T-helper 1 cell treated with Interleukin-12 subunit alpha and Interleukin-12 subunit beta and Interleukin-4 antibody, amounts not matched to agents 30 μg/mL and 1 μg/mL, for 36 hours (primary cell): ENCODE results near the gene DKKL1.

Experiments
- H3K27ac Mint-ChIP-seq: one replicate; pipeline ENCODE4 v1.8.0; 2021; ENCODE audit warnings: mild to moderate bottlenecking, mixed read lengths
- H3K27me3 Mint-ChIP-seq: one replicate; pipeline ENCODE4 v1.8.0; 2021; ENCODE audit warnings: low read depth, mixed read lengths
- H3K36me3 Mint-ChIP-seq: one replicate; pipeline ENCODE4 v1.8.0; 2021; ENCODE audit warnings: low read depth, mixed read lengths
- H3K4me1 Mint-ChIP-seq: one replicate; pipeline ENCODE4 v1.8.0; 2021; ENCODE audit warnings: low read depth, mixed read lengths
- H3K4me3 Mint-ChIP-seq: one replicate; pipeline ENCODE4 v1.8.0; 2021; ENCODE audit warnings: mild to moderate bottlenecking, moderate library complexity, mixed read lengths
- H3K9me3 Mint-ChIP-seq: one replicate; pipeline ENCODE4 v1.8.0; 2021; ENCODE audit warnings: mixed read lengths

DKKL1 gene

DNA sequence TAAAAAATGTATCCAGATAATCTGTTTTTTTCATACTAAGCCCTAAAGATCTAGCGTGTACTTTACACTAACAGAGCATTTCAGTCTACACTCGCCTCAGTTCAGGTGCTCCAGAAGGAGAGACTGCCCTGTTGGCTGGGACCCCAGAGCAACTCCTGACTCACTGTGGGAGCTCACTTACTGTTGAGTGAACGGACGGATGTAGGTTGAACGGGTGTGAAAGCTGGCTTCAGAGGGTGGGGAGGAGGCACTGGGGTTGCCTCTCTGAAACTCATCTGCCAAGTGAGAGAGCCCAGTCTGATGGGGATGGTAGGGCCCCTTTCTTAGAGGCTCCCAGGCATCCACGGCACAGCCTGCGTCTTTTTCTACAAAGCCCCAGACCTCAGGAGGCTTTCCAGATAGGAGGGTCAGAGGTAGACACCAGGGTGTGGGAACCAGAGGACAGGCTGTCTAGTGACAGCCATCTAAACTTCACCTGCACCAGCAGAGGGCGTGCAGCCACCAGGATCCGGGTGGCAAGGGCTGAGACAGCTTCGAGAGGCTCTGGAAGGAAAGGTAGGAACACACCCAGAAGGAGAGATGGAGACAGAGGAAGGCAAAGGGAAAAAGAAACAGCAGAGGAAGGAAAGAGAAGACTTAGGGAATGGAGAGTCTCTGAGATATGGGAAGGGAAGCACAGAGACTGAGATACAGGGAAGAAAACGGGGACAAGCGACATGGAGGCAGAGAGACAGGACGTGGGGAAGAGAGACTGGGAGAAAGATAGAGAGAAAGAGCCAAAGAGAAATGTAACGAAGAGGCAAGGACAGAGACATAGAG lies 28.1 kb downstream of the DKKL1 start:
- Mint-ChIP-seq H3K27me3 (peaks cover 9% of the 10 kb centered on the region), H3K36me3 (no peaks in the 10 kb centered on the region), H3K9me3 (no peaks in the 10 kb centered on the region), H3K27ac (peak overlapping the region; percentile 49), H3K4me1 (peaks cover 14% of the 10 kb centered on the region), H3K4me3 (no peak overlapping the region)

GRCh38 chr19:49393881-49394280 lies 30.2 kb downstream of the DKKL1 start:
- H3K27me3 Mint-ChIP-seq, result peaks cover 14% of the 10 kb centered on the region
- no peak overlapping the region for H3K4me3 Mint-ChIP-seq
- H3K9me3 Mint-ChIP-seq, result no peaks in the 10 kb centered on the region
- H3K36me3 Mint-ChIP-seq, result no peaks in the 10 kb centered on the region
- no peak overlapping the region for H3K27ac Mint-ChIP-seq
- peaks cover 18% of the 10 kb centered on the region for H3K4me1 Mint-ChIP-seq

DNA sequence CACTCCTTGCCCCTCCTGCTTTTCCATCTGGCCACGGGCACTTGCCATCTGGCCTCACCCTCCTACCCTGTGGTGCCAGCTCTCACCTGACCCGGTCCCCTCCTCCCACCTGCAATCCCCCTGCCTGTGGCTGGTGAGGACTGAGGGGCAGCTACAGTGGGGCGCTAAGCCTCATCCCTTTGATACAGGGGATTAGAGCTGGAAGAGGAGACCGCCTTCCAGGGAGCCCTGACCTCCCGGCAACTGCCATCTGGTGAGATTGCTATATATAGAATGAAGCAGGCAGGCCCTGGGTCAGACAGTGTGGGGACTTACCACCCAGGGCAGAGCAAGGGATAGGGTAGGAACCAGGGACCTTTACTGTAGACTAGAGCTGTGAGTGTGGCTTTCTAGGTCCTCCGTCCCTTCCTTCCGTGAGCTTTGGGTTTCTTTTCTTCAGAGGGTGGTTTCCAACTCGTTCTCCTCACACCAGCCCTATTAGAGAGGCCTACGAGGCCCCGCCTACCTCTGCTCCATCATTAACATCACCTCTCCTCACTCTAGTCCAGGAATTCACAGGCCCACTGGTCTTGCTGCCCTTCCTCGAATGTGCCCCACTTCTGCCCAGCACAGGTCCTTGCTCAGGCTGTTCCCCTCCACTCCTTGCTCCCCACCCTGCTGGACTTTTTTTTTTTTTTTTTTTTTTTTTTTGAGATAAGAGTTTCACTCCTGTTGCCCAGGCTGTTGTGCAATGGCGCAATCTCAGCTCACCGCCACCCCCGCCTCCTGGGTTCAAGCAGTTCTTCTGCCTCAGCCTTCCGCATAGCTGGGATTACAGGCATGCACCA lies 32.1 kb downstream of the DKKL1 start:
- peaks cover 14% of the 10 kb centered on the region for H3K27me3 Mint-ChIP-seq
- no peak overlapping the region for H3K27ac Mint-ChIP-seq
- no peaks in the 10 kb centered on the region for H3K9me3 Mint-ChIP-seq
- H3K36me3 Mint-ChIP-seq, result no peaks in the 10 kb centered on the region
- H3K4me3 Mint-ChIP-seq, result no peak overlapping the region
- peaks cover 19% of the 10 kb centered on the region for H3K4me1 Mint-ChIP-seq

- Mint-ChIP-seq H3K4me3 (no peak overlapping the region), H3K9me3 (no peaks in the 10 kb centered on the region), H3K27ac (no peak overlapping the region), H3K27me3 (peaks cover 12% of the 10 kb centered on the region), H3K36me3 (no peaks in the 10 kb centered on the region), H3K4me1 (peaks cover 14% of the 10 kb centered on the region)
Observed at GRCh38 chr19:49396738-49397505, 33.2 kb downstream of the DKKL1 start.

DNA sequence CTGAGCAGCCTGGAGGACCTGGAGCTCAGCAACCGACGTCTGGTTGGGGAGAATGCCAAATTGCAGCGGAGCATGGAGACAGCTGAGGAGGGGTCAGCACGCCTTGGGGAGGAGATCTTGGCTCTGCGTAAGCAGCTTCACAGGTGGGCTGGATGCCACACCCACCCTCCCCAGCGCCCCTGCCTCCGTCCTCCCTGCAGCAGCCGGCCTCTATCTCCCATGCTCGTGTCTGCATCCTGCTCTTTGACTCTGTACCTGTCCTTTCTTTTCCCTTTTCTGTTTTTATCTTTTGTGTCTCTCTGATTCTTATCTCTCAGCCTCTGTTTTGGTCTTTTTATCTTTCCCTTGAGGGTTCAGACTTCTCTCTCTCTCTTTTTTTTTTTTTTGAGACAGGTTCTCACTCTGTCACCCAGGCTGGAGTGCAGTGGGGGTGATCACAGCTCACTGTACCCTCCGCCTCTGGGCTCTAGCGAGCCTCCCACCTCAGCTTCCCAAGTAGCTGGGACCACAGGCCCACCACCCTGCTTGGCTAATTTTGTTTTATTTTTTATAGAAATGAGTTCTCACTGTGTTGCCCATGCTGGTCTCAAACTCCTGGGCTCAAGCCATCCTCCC lies 34.4 kb downstream of the DKKL1 start:
- no peaks in the 10 kb centered on the region for H3K36me3 Mint-ChIP-seq
- H3K9me3 Mint-ChIP-seq, result no peaks in the 10 kb centered on the region
- peaks cover 11% of the 10 kb centered on the region for H3K4me1 Mint-ChIP-seq
- no peak overlapping the region for H3K4me3 Mint-ChIP-seq
- peaks cover 10% of the 10 kb centered on the region for H3K27me3 Mint-ChIP-seq
- no peak overlapping the region for H3K27ac Mint-ChIP-seq

- Mint-ChIP-seq H3K27ac (no peak overlapping the region), H3K27me3 (peaks cover 10% of the 10 kb centered on the region), H3K4me1 (peaks cover 11% of the 10 kb centered on the region), H3K36me3 (no peaks in the 10 kb centered on the region), H3K9me3 (no peaks in the 10 kb centered on the region), H3K4me3 (no peak overlapping the region)
Observed at GRCh38 chr19:49398931-49399330, 35.3 kb downstream of the DKKL1 start.

DNA sequence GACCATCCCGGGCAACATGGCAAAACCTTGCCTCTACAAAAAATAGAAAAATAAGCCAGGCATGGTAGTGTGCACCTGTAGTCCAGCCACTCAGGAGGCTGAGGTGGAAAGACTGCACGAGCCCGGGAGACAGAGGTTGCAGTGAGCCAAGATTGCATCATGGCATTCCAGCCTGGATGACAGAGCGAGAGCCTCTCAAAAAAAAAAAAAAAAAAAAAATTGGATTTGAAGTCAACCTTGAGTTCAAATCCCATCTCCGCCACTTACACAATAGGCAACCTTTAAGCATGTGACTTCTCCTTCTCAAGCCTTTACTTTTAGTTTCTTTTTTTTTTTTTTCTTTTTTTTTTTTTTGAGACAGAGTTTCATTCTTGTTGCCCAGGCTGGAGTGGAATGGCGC lies 36.4 kb downstream of the DKKL1 start:
- no peaks in the 10 kb centered on the region for H3K9me3 Mint-ChIP-seq
- H3K36me3 Mint-ChIP-seq, result no peaks in the 10 kb centered on the region
- H3K4me1 Mint-ChIP-seq, result peaks cover 11% of the 10 kb centered on the region
- peaks cover 10% of the 10 kb centered on the region for H3K27me3 Mint-ChIP-seq
- no peak overlapping the region for H3K4me3 Mint-ChIP-seq
- no peak overlapping the region for H3K27ac Mint-ChIP-seq

DNA sequence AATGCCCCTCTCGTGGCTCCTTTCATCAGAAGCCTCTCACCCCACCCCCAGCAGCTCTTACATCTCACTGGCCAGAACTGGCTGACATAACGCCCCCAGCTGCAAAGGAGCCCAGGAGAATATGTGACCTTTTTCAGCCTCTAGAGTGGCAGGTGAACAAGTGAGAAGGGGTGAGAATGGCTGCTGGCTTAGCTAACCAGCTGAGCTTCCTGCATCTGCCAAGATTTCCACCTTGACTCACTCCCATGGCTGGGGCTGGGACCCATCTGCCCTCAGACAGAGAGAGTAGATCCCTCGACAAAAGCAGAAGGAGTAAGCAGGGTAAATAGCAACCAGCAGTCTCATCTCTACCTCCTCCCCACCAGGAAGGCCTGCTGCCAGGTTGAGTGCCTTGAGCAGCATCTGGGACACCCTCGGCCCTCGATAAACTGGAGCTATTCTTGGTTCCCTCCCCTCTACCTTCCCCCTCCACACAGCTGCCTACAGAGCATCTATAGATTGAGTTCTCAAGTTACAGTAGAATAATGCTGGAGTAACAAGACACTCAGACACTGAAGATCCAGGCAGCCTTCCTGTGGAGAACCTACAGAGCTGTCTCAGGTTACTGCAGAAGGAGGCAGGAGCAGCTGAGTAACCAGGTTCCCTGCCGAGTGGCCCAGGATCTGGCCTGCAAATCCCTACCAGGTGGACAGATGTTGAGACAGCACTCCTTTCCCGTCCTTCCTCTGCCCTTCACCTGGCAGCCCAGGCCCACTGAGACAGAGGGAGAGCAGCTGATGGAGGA lies 39.9 kb downstream of the DKKL1 start:
- peaks cover 17% of the 10 kb centered on the region for H3K4me1 Mint-ChIP-seq
- H3K27me3 Mint-ChIP-seq, result peaks cover 2% of the 10 kb centered on the region
- no peak overlapping the region for H3K4me3 Mint-ChIP-seq
- H3K27ac Mint-ChIP-seq, result peak overlapping the region; percentile 39
- H3K36me3 Mint-ChIP-seq, result no peaks in the 10 kb centered on the region
- H3K9me3 Mint-ChIP-seq, result no peaks in the 10 kb centered on the region

- Mint-ChIP-seq H3K4me1 (peaks cover 37% of the 10 kb centered on the region), H3K36me3 (no peaks in the 10 kb centered on the region), H3K27me3 (no peaks in the 10 kb centered on the region), H3K4me3 (no peak overlapping the region), H3K27ac (no peak overlapping the region), H3K9me3 (no peaks in the 10 kb centered on the region)
Observed at GRCh38 chr19:49407079-49407478, 43.4 kb downstream of the DKKL1 start.

- H3K36me3 Mint-ChIP-seq, result no peaks in the 10 kb centered on the region
- H3K9me3 Mint-ChIP-seq, result no peaks in the 10 kb centered on the region
- H3K4me3 Mint-ChIP-seq, result no peak overlapping the region
- no peak overlapping the region for H3K27ac Mint-ChIP-seq
- peaks cover 39% of the 10 kb centered on the region for H3K4me1 Mint-ChIP-seq
- H3K27me3 Mint-ChIP-seq, result no peaks in the 10 kb centered on the region
Observed at GRCh38 chr19:49407482-49408015, 43.9 kb downstream of the DKKL1 start.

DNA sequence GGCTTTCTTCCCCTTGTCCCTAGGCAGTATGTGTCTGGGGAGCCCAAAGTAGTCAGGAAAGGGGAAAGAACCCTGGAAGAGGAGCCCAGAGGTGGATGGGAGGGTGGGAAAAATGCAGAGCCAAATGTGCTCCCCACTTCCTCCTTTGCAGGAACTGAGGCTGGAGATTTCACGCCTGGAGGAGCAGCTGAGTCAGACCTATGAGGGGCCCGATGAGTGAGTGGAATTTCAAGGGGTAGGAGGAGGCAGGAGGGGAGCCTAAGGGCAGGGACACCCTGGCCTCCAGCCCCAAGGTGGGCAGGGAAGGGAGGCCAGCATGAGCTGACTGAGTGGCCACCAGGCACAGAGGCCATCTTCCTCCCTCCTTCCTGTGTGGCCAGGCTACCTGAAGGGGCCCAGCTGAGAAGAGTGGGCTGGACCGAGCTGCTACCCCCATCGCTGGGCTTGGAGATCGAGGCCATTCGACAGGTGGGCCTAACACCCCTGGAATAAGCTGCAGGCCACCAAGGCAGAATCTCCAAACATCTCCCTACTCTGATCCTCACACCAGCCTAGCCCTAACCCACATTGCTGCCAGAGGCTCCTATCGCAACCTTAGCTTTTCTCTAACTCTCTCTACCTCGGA lies 45.3 kb downstream of the DKKL1 start:
- no peaks in the 10 kb centered on the region for H3K27me3 Mint-ChIP-seq
- H3K9me3 Mint-ChIP-seq, result no peaks in the 10 kb centered on the region
- H3K4me1 Mint-ChIP-seq, result peaks cover 39% of the 10 kb centered on the region
- H3K27ac Mint-ChIP-seq, result peak overlapping the region; percentile 66
- no peaks in the 10 kb centered on the region for H3K36me3 Mint-ChIP-seq
- H3K4me3 Mint-ChIP-seq, result peak overlapping the region; percentile 62

GRCh38 chr19:49409441-49410029 lies 45.9 kb downstream of the DKKL1 start:
- peaks cover 39% of the 10 kb centered on the region for H3K4me1 Mint-ChIP-seq
- peak overlapping the region; percentile 62 for H3K4me3 Mint-ChIP-seq
- H3K36me3 Mint-ChIP-seq, result no peaks in the 10 kb centered on the region
- H3K9me3 Mint-ChIP-seq, result no peaks in the 10 kb centered on the region
- no peaks in the 10 kb centered on the region for H3K27me3 Mint-ChIP-seq
- peak overlapping the region; percentile 66 for H3K27ac Mint-ChIP-seq
